HG02840 (cell line): ENCODE measurements around the gene SMG7.

Experiments
- ATAC-seq: cut with Tn5 transposase; IDR thresholded peaks from one replicate; pipeline ENCODE4 v1.9.1; 2021; ENCODE audit warnings: mild to moderate bottlenecking, moderate library complexity, moderate number of reproducible peaks; ENCODE audit not compliant: unreplicated experiment, low FRiP score

Gene SMG7

DNA sequence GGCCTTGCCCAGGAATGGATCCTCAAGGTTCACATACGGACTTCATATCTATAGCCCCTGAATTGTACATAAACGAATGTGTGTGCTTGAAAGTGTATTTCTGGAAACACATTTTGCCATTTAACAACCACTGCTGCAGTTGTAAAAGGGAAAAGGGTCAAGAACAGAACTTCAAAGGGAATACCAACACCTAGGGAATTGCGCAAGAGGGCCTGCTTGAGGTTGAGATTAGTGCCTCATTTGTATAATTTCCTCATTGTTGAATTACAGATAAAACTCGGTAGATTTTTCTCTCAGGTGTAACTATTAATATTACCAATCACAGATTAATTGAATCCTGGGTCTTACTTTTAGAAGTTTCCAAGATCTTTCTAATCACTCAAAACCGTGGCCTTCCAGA is 111.8 kb downstream of the SMG7 start:
- no peak for ATAC-seq

DNA sequence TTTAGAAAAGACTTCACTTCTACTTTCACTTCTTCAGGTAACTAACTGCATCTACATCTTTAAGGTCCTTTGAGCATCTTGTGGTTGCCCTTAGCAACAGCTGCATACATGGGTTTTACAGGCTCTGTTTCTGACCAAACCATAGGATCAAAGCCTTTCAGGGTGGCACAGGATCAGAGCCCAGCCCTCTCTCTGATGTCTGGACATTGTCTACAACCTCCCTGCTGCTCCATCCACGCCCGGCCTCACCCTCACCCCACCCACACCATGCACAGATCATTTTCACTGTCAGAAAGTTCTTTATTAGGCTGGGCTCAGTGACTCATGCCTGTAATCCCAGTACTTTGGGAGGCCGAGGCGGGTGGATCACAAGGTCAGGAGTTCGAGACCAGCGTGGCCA is 112.7 kb downstream of the SMG7 start:
- ATAC-seq: no peak

DNA sequence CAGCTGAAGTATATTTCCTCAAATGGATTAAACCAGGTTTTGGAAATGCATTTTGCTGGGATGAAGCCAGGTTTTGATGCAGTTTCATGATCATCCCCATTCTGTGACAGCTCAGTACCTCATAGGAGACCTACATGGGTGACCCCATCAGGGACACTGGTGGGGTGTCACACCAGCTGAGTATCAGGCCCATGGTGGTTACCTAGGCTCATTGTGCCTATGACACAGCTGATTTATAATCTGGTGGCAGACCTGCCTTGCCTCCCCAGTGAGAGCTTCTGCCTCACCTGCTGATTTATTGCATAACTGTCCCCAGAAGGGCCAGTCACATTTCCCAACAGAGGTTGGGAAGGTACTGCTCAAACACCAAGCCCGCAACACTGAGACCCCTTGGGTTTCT is 114.2 kb downstream of the SMG7 start:
- ATAC-seq: no peak

DNA sequence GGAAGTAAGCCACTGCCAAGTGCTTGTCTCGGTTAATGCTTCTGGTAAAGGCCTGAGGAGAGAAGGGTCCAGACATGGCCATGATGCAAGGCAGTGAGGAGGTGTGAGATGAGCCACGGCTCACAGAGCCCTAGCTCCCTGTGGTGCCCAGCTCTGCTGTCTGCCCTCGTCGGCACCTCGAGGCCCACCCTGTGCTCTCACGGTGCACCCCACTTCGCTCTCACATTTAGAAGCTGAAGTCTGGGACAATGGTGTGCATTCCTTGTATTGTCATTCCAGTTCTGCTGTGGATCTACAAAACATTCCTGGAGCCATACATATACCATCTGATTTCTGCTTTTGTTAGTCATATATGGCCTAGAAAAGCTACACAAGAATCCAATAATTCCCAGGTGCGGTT is 114.6 kb downstream of the SMG7 start:
- ATAC-seq: no peak

DNA sequence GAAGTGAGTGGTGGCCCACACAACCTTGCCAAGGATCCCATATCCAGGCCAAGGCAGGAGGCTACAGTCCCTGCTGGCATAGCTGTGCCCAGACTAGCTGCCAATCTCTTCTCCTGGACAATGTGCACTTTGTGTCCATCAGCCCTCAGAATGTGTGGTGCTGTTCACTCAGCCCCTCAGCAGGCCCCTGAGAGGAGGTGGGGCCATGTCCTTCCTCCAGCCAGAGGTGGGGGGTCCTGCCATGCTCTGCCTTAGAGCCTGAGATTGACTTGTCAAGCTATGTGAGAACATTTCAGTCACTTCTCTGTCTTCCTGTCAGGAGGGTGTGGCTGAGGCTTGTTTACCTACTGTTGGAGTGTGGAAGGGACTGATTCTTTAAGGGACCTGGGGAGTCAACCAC is 116.5 kb downstream of the SMG7 start:
- no peak for ATAC-seq

DNA sequence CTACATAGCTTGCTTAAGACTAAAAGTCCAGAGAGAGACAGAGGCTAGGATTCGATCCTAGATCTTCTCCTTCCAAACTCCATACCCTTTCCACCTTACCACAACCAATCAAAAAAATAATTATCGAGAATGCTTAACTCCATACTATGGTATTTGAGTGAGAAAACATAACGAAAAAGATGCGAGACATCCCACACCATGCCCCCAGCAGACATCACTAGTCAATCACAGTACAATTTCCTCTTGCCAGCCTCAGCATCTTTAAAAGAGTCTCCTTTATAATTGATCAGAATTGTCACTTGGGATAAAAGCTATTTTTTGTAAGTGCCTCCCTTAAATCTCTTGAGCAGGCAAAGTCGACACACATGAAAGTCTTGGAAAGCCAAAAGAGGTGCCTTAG is 117.1 kb downstream of the SMG7 start:
- ATAC-seq: no peak

DNA sequence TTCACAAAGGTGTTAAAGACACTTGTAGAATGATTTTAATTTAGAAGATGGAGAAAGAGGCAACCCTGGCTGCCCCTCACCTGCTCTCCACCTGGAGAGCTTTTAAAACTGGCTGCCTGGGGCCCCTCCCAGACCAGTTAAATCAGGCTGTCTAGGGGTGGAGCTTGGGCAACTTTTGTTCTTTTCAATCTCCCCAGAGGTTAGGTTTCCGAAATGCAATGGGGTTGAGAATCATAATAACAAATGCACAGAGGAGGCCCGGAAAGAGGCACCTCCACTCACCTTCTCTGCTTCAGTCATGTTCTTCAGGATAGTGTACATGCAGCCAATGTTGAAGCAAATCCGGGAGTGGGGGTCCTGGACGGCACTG is 117.6 kb downstream of the SMG7 start:
- peak; percentile 19 for ATAC-seq

DNA sequence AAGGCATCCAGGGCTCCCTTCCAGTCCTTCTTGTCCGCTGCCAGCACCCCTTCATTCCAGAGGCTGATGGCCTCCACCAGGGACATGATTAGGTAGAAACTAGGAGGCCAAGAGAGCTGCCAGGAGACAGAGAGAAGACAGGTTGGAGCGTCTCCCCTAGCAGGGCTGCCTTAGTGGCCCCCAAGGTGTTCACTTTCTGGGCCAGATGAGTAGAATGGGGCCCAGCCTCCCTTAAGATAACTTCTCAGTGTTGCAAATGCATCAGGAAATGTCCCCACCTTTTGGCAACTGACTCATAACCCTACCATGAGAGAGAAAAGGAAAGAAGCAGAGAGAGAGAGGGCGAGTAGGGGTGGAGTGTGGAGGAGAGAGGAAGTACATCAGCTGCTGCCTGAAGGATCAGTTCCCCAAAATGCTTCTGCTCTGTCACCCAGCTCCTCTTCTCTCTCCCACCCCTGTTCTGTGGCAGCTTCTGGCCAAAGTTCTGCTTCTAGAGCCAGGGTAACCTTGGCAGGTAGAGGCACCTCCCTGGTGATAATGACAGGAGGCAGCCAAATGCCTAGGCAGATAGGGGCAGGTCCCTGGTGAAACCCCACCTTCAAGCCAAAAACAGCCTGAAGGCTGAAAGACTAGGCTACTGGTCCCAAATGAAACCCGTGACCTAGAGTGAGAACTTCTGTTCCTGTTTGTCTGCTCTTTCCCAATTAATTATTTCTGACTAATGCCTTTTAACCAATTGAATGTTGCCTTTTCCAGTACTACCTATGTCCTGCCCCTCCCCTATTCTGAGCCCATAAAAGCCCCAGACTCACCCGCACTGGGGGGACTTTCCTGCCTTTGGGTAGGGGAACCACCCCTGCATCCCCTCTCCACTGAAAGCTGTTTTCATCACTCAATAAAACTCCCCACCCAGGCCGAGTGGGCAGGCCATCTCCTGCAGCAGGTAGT is 118.2 kb downstream of the SMG7 start, which contains the start of gene NCF2:
Gene NCF2 (minus strand): TSS at position 216 of the 948 bp plus-strand sequence. CDS start 130 bp downstream, at position 86.
- ATAC-seq: peak; percentile 77

DNA sequence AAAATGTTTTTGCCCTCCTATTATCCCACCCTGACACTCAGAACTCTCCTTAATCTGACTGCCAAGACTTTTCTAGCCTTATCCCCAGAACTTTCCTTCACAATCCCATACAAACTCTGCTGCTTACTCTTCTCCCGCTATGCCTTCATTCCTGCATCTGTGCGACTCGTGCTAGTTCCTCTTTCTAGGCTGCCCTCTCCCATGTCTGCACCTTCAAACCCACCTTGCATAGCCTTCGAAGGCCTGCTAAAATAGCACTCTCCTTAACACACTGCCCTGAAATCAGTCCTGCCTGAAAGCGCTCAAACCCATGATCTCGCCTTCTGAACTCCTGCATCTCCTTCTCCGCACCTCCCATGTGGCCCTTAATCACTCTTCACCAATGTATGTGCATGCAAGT is 120.4 kb downstream of the SMG7 start:
- ATAC-seq: no peak

DNA sequence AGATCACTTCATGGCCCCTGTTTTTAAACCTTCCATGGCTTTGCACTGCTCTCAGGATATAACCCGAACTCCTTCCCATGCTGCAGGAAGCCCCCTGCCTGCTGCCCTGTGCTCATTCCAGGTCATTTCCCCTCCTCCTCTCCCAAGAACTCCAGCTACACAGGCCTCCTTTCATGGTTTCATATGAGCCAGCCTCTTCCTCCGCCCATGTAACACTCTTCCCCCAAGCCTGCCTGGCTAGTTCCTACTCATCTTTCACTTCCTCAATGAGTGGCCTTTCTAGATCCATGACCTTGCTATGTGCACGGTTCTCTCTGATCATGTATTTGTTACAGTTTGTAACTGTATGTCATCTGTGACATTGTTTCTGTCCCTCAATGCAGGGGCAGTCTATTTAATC is 121.1 kb downstream of the SMG7 start:
- peak; percentile 37 for ATAC-seq

DNA sequence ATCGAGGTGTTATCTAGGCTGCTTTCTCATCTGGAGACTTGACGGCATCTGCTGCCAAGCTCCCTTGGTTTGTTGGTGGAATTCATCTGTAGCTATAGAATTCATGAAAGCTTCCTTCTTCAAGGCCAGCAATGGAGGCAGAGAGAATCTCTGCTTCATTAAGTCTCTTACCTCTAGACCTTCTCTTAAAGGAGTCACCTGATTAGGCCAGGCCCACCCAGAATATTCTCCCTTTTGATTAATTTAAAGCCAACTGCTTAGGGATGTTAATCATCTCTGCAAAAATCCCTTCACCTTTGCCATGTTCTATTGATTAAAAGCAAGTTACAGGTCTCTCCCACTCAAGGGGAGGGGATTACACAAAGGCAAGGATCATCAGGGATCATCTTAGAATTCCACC is 123.2 kb downstream of the SMG7 start:
- no peak for ATAC-seq

DNA sequence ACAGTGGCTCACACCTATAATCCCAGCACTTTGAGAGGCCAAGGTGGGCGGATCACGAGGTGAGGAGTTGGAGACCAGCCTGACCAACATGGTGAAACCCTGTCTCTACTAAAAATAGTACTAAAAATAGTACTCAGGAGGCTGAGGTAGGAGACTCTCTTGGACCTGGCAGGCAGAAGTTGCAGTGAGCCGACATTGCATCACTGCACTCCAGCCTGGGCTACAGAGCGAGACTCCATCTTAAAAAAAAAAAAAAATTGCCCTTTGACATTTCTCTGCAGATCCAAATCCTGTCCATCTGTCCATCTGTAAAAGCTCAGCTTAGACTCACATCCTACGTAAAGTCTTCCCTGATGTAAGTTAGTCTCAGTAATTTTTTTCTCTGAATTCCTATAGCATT is 124.2 kb downstream of the SMG7 start:
- ATAC-seq: no peak

DNA sequence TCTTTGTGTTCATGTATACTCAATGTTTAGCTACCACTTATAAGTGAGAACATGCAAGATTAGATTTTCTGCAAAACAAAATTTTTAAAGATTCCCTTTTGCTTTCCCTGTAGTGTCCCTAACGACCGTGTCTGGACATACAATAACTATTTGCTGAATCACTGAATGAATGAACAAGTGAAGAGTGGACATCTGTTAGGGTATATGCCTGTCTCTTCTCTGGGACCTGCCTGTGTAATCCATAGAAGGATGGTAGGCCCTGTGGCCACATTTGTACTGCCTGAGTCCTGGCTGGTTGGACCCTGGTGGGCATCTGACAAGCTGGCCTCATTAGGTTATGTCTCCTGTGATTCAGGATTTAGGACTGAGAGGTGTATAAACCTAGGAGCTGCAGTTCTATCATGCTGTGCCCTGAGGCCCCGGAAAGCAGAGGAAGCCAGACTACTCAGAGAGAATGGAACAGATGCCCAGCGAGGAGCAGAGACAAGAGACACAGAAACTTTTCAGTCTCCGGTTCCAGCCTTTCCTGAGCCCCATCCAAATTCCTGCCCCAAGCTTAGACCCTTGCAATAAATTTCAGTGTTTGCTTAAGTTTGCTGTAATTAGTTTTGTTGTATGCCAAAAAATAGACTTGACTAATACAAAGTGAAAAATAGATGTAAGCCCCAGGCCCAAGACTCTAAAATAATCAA is 125.5 kb downstream of the SMG7 start:
- ATAC-seq: no peak

DNA sequence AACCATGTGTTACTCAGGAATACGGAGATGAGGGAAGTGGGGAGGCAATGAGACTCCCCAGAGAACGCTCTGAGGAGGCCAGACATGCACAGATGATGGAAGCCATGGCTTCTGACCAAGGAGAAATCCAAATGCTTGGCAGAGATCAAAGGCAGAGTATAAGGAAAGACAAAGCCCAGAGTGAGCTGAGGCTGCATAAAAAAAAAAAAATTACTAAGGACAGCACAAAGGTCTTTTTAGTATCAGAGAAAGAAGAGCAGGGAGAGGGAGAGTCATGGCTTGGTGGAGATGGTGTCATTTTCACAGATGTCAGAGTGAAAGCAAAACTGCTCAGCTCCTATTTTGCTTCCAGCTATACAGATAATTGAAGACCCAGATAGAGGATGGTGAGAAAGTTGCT is 126.1 kb downstream of the SMG7 start:
- ATAC-seq: no peak

DNA sequence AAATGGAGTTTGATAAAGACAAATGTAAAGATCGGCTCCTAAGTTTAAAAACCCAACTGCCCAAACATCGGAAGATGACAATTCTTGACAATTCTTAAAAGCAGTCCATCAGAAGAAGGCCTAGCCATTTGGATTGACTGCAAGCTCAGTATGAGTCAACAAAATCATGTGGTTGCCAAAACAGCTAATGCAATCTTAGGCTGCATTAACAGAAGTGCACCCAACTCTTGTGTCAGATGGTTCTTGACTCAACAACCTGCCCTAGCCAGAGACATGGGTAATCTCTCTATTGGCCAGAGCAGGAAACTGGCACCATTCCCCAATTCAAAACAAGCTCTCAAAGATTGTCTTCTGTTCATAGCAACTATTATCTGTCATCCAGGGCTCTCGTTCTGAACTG is 127.8 kb downstream of the SMG7 start:
- no peak for ATAC-seq

DNA sequence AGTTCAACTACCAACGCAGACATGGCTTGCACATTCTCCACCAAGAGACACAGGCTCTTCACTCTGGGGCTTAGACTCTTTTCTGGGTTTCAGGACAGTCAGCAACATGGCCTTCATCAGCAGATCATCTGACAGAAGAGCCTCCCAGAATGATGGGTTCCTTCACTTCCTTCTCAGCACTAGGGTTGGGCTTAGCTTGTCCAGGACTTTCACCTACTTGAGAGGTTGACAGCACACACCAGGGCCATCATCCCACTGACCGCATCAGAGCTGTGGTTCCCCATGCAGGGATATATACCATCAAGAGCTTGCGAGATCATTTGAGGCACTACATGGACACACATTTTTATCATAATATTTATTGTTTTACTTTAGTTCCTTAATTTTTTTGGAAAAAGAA is 128.3 kb downstream of the SMG7 start:
- ATAC-seq: no peak

DNA sequence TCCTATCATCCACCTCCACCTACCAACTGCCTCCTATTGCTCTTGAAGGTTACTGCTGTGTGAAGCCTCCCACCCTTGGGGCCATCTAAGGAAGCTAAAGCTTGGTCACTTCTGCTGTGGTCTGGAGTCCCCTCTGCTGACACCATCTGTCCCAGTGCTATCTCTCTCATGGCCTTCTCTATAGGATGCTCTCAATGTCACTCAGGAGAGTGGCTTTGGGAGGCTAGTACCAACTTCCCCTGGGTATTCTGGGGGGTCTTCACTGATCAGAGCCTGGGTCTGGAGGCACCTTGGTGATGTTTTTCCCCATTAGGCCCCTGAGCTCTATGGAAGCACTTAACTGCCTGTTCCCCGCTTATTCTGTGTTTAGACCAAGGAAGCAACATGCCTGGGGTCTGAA is 130.2 kb downstream of the SMG7 start:
- no peak for ATAC-seq
